WTC11 (cell line): ENCODE measurements around the gene ADGRF1. TPM values are rescaled to one million over a fixed set of nuclear protein-coding genes. Genes with fewer than 3 reads are reported as not detected.

Experiments used
- ARID4B ChIP-seq: sonication (generic); formaldehyde crosslinking; IDR thresholded peaks from 2 replicates; pipeline ENCODE4 v1.8.0; 2023; ENCODE audit warnings: missing genetic modification reagents, mild to moderate bottlenecking, borderline replicate concordance
- ATF2 ChIP-seq: sonication (generic); formaldehyde crosslinking; IDR thresholded peaks from 2 replicates; pipeline ENCODE4 v1.8.1; 2022; ENCODE audit warnings: low read depth, missing genetic modification reagents, borderline replicate concordance
- ATF6 ChIP-seq: sonication (generic); formaldehyde crosslinking; IDR thresholded peaks from 2 replicates; pipeline ENCODE4 v1.8.1; 2023; ENCODE audit warnings: mild to moderate bottlenecking, missing genetic modification reagents
- CREM ChIP-seq: sonication (generic); formaldehyde crosslinking; IDR thresholded peaks from 2 replicates; pipeline ENCODE4 v1.8.1; 2022; ENCODE audit warnings: mild to moderate bottlenecking, missing genetic modification reagents, moderate library complexity
- E2F1 ChIP-seq: sonication (generic); formaldehyde crosslinking; IDR thresholded peaks from 2 replicates; pipeline ENCODE4 v1.8.0; 2022; ENCODE audit warnings: mild to moderate bottlenecking, missing genetic modification reagents
- MLX ChIP-seq: sonication (generic); formaldehyde crosslinking; IDR thresholded peaks from 2 replicates; pipeline ENCODE4 v1.8.1; 2023; ENCODE audit warnings: mild to moderate bottlenecking, missing genetic modification reagents, moderate library complexity
- MYBL2 ChIP-seq: sonication (generic); formaldehyde crosslinking; IDR thresholded peaks from 2 replicates; pipeline ENCODE4 v1.8.1; 2023; ENCODE audit warnings: mild to moderate bottlenecking, moderate library complexity, missing genetic modification reagents
- NFYB ChIP-seq: sonication (generic); formaldehyde crosslinking; conservative IDR thresholded peaks from 2 replicates; pipeline ENCODE4 v1.8.0; 2022; ENCODE audit warnings: low read depth, missing genetic modification reagents
- PREB ChIP-seq: sonication (generic); formaldehyde crosslinking; IDR thresholded peaks from 2 replicates; pipeline ENCODE4 v1.8.1; 2022; ENCODE audit warnings: mild to moderate bottlenecking, missing genetic modification reagents, moderate library complexity, borderline replicate concordance
- SMAD3 ChIP-seq: sonication (generic); formaldehyde crosslinking; IDR thresholded peaks from 2 replicates; pipeline ENCODE4 v1.8.0; 2022; ENCODE audit warnings: missing genetic modification reagents, mild to moderate bottlenecking, borderline replicate concordance
- ZBTB21 ChIP-seq: sonication (generic); formaldehyde crosslinking; IDR thresholded peaks from 2 replicates; pipeline ENCODE4 v1.8.1; 2023; ENCODE audit warnings: mild to moderate bottlenecking, missing genetic modification reagents, borderline replicate concordance
- ZBTB43 ChIP-seq: sonication (generic); formaldehyde crosslinking; IDR thresholded peaks from 2 replicates; pipeline ENCODE4 v1.8.1; 2023; ENCODE audit warnings: mild to moderate bottlenecking, missing genetic modification reagents
- ZNF416 ChIP-seq: fragments of 250-450 bp; sonication (Bioruptor Pico); IDR thresholded peaks from 2 replicates; pipeline ENCODE4 v1.9.0; 2021; ENCODE audit warnings: mild to moderate bottlenecking, inconsistent platforms
- ZNF532 ChIP-seq: fragments of 250-450 bp; sonication (Bioruptor Pico); IDR thresholded peaks from 2 replicates; pipeline ENCODE4 v1.9.0; 2021; ENCODE audit warnings: mild to moderate bottlenecking, borderline replicate concordance
- total RNA-seq: library from RNA; stranded (reverse); gene quantifications from 3 replicates; pipeline ENCODE4 v1.2.3, GENCODE V29; 2021

The ADGRF1 gene
- total RNA-seq, 1 experiment from 2014 or later = 0.26 TPM

- TF ChIP-seq ATF6 (CRISPR knock-in tag) = no peak
- no peak for TF ChIP-seq ZNF416 (CRISPR knock-in tag)
- TF ChIP-seq ARID4B (CRISPR knock-in tag) = no peak
- TF ChIP-seq NFYB (CRISPR knock-in tag) = no peak
- no peak for TF ChIP-seq ZBTB21 (CRISPR knock-in tag)
- TF ChIP-seq ATF2 (CRISPR knock-in tag) = no peak
- TF ChIP-seq SMAD3 (CRISPR knock-in tag) = no peak
- TF ChIP-seq PREB = no peak
- no peak for TF ChIP-seq ZBTB43 (CRISPR knock-in tag)
- TF ChIP-seq E2F1 (CRISPR knock-in tag) = no peak
- no peak for TF ChIP-seq ZNF532
- TF ChIP-seq MYBL2 (CRISPR knock-in tag) = no peak
- TF ChIP-seq CREM = no peak
- TF ChIP-seq MLX (CRISPR knock-in tag) = no peak
Measured at GRCh38 chr6:47064274-47064673, 22.1 kb upstream of the ADGRF1 start (continued).
